ENCODE measurements around the gene FIGNL2. TPM values are rescaled to one million over a fixed set of nuclear protein-coding genes. Genes with fewer than 3 reads are reported as not detected.

FIGNL2 gene
- polyA plus RNA-seq, 1 experiment: 0.26 TPM

DNA sequence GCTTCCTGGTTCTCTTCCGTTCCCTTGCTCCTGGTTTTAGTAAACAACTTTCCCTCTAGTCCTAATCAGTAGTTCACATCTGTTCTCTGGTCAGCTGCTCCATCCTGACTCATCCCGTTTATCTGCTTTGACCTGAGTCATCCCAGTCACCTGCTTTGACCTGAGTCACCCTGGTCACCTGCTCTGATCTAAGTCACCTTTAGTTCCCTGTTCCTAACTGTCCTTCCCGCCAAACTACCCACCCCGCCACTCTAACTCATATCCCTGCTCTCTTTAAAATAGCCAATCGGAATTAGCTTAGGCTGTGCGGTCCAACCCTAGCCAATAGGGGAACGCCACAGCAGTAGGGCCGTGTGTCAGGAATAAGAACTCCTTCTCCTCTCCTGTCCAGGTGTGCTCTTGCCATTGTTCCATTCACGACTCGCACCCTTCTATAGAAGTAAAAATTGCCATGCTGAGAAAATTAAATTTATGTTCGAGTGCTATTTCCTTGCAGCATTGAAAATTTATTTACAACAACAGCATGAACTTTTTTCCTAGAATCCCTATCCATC lies 36.2 kb upstream of the FIGNL2 start:
- H3K9me3 ChIP-seq (ENCODE audit: control insufficient read depth, insufficient read depth, low read length): peaks cover 4% of the 10 kb centered on the region
- no peak overlapping the region for H3K27ac ChIP-seq (ENCODE audit: low read depth, low read length)
- H3K27me3 ChIP-seq (ENCODE audit: control insufficient read depth, insufficient read depth, low read length): no peaks in the 10 kb centered on the region
- TF ChIP-seq, protein P1, sequence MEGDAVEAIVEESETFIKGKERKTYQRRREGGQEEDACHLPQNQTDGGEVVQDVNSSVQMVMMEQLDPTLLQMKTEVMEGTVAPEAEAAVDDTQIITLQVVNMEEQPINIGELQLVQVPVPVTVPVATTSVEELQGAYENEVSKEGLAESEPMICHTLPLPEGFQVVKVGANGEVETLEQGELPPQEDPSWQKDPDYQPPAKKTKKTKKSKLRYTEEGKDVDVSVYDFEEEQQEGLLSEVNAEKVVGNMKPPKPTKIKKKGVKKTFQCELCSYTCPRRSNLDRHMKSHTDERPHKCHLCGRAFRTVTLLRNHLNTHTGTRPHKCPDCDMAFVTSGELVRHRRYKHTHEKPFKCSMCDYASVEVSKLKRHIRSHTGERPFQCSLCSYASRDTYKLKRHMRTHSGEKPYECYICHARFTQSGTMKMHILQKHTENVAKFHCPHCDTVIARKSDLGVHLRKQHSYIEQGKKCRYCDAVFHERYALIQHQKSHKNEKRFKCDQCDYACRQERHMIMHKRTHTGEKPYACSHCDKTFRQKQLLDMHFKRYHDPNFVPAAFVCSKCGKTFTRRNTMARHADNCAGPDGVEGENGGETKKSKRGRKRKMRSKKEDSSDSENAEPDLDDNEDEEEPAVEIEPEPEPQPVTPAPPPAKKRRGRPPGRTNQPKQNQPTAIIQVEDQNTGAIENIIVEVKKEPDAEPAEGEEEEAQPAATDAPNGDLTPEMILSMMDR (IDR thresholded peaks at IDR 0.05; ENCODE audit: low read depth, low read length): no peak
- no peak overlapping the region for H3K4me3 ChIP-seq (ENCODE audit: low read depth, low read length)
- ChIA-PET CTCF (interaction anchor here (1.6 to 2.5 kb wide), 3 partner anchors 9 to 10 kb away, joined by 7 to 17 read pairs (median 16); no protein-coding TSS in a partner anchor), POLR2A (no interaction called here)
- no peak for DNase-seq (ENCODE audit: low read depth, low spot score)

DNA sequence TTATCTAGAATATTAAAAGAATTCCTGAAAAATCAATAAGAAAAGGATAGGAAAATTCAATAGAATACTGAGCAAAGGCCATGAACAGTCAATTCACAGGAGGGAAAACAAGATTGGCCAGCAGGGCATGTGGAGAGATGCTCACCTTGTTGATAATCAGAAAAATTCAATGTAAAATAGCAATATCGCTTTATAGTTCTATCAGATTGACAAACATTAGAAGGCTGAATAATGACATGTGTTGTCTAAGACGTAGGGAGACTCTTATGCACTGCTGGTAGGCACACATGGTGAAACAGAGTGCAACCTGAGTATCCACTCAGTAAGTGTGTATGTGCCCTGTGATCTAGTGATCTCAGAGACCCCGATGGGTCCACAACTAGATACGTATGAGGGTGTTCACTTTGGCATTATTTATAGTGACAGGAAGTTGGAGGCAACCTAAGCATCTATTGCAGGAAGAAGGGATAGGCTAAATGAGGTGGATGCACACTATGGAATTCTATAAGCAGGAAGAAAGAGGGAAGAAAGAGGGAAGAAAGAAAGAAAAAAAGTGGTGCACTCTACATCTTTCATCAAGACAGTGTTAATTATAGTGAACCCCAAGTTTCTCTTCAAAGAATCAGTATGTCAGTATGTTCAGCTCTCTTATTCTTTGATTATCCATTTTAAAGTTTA lies 35.6 kb upstream of the FIGNL2 start:
- peaks cover 4% of the 10 kb centered on the region for H3K9me3 ChIP-seq (ENCODE audit: control insufficient read depth, insufficient read depth, low read length)
- H3K4me3 ChIP-seq (ENCODE audit: low read depth, low read length): no peak overlapping the region
- CTCF ChIA-PET: interaction anchor here (1.6 to 2.3 kb wide), 2 partner anchors 9 to 10 kb away, joined by 7 to 17 read pairs; no protein-coding TSS in a partner anchor
- no peak overlapping the region for H3K27ac ChIP-seq (ENCODE audit: low read depth, low read length)
- no peak for DNase-seq (ENCODE audit: low read depth, low spot score)
- H3K27me3 ChIP-seq (ENCODE audit: control insufficient read depth, insufficient read depth, low read length): no peaks in the 10 kb centered on the region
- TF ChIP-seq, protein P1 (IDR thresholded peaks at IDR 0.05; ENCODE audit: low read depth, low read length): no peak
- POLR2A ChIA-PET: no interaction called here

DNA sequence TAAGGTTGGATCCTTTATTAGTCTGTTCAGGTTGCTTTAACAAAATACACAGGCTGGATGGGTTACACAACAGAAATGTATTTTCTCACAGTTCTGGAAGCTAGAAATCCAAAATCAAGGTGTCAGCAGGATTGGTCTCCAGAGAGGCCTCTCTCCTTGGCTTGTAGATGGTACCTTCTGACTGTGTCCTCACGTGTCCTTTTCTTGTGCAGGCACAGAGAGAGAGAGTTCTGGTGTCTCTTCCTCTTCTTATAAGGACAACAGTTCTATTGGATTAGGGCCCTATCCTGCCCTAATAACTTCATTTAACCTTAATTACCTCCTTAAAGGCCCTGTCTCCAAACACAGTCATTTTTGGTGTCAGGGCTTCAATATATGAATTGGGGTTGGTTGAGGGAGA lies 34.8 kb upstream of the FIGNL2 start:
- H3K9me3 ChIP-seq (ENCODE audit: control insufficient read depth, insufficient read depth, low read length): peaks cover 4% of the 10 kb centered on the region
- no peak overlapping the region for H3K4me3 ChIP-seq (ENCODE audit: low read depth, low read length)
- H3K27ac ChIP-seq (ENCODE audit: low read depth, low read length): no peak overlapping the region
- H3K27me3 ChIP-seq (ENCODE audit: control insufficient read depth, insufficient read depth, low read length): no peaks in the 10 kb centered on the region
- POLR2A ChIA-PET: no interaction called here
- DNase-seq (ENCODE audit: low read depth, low spot score): no peak
- TF ChIP-seq, protein P1 (IDR thresholded peaks at IDR 0.05; ENCODE audit: low read depth, low read length): no peak
- CTCF ChIA-PET: interaction anchor here (1.6 kb wide), 1 partner anchor 8 kb away, joined by 7 read pairs; no protein-coding TSS in a partner anchor

DNA sequence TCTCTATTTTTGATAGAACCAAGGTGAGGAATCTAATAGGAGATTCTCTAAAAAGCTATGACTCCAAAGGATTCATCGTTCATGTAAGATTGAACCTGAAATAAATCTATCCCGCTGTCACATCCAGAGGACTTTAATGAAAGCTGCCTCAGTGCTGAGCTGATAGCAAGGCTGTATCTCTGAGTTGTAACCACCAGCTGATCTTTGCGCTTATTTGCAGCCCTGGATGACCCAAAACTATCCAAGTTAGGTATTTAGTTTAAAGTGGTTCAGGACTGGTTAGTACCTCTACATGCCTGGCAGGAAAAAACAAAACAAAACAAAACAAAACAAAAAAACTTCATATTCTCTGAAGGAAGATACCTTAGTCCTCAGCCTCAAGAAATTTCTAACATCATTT lies 30.6 kb upstream of the FIGNL2 start:
- H3K27ac ChIP-seq (ENCODE audit: low read depth, low read length): no peak overlapping the region
- H3K4me3 ChIP-seq (ENCODE audit: low read depth, low read length): no peak overlapping the region
- H3K27me3 ChIP-seq (ENCODE audit: control insufficient read depth, insufficient read depth, low read length): no peaks in the 10 kb centered on the region
- ChIA-PET POLR2A (no interaction called here), CTCF (interaction anchor here (1.0 kb wide), 1 partner anchor 125 kb away, joined by 9 read pairs; no protein-coding TSS in a partner anchor)
- no peak for DNase-seq (ENCODE audit: low read depth, low spot score)
- TF ChIP-seq, protein P1 (IDR thresholded peaks at IDR 0.05; ENCODE audit: low read depth, low read length): no peak
- H3K9me3 ChIP-seq (ENCODE audit: control insufficient read depth, insufficient read depth, low read length): no peaks in the 10 kb centered on the region; the same call in 1 of the 2 replicates

DNA sequence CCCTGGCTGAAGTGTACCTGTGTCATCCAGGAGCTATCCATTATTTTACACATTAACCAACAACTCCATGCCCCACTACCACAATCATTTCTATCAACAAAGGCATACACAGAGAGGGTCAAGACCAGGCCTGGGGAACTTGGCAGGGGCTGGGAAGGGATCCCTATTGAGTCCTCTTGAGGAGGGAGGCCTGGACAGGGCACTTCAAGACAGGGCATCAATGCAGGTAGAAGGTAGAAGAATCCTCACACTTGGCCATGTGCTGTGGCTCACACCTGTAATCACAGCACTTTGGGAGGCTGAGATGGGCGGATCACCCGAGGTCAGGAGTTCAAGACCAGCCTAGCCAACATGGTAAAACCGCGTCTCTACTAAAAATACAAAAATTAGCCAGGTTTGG lies 26.0 kb upstream of the FIGNL2 start:
- TF ChIP-seq, protein P1 (IDR thresholded peaks at IDR 0.05; ENCODE audit: low read depth, low read length): no peak
- CTCF ChIA-PET: interaction anchor here (0.6 to 2.2 kb wide), 26 partner anchors 10 to 477 kb away, joined by 3 to 28 read pairs (median 5); partner anchors contain the start of gene ACVRL1
- DNase-seq (ENCODE audit: low read depth, low spot score): no peak
- H3K27me3 ChIP-seq (ENCODE audit: control insufficient read depth, insufficient read depth, low read length): peaks cover 2% of the 10 kb centered on the region
- no peak overlapping the region for H3K4me3 ChIP-seq (ENCODE audit: low read depth, low read length)
- no peaks in the 10 kb centered on the region for H3K9me3 ChIP-seq (ENCODE audit: control insufficient read depth, insufficient read depth, low read length)
- no peak overlapping the region for H3K27ac ChIP-seq (ENCODE audit: low read depth, low read length)
- POLR2A ChIA-PET: no interaction called here

Data from AG04450 (cell line).